Measurements from ENCODE around the gene EXOC6B.

The EXOC6B gene

GRCh38 chr2:72363406-72363805 is 462.4 kb downstream of the EXOC6B start:
- Histone ChIP-seq H3K36me3 (ENCODE audit: control insufficient read depth, insufficient read depth, low read length) (no peaks in the 10 kb centered on the region), H3K4me1 (ENCODE audit: control insufficient read depth, insufficient read depth, low read length) (no peaks in the 10 kb centered on the region), H3K27me3 (ENCODE audit: control insufficient read depth, insufficient read depth, low read length, poor library complexity, severe bottlenecking) (no peaks in the 10 kb centered on the region), H3K27ac (ENCODE audit: insufficient read depth, low read depth, low read length, poor library complexity, severe bottlenecking) (no peak overlapping the region), H3K9me3 (ENCODE audit: control insufficient read depth, low read length) (no peaks in the 10 kb centered on the region), H3K4me3 (ENCODE audit: insufficient read depth, low read depth, low read length) (no peak overlapping the region)

- Histone ChIP-seq H3K27ac (ENCODE audit: insufficient read depth, low read depth, low read length, poor library complexity, severe bottlenecking) (no peak overlapping the region), H3K4me1 (ENCODE audit: control insufficient read depth, insufficient read depth, low read length) (no peaks in the 10 kb centered on the region), H3K36me3 (ENCODE audit: control insufficient read depth, insufficient read depth, low read length) (no peaks in the 10 kb centered on the region), H3K27me3 (ENCODE audit: control insufficient read depth, insufficient read depth, low read length, poor library complexity, severe bottlenecking) (no peaks in the 10 kb centered on the region), H3K9me3 (ENCODE audit: control insufficient read depth, low read length) (no peaks in the 10 kb centered on the region), H3K4me3 (ENCODE audit: insufficient read depth, low read depth, low read length) (no peak overlapping the region)
These were observed 463.1 kb downstream of the EXOC6B start for GRCh38 chr2:72362733-72363132.

- 91 to 97% methylated on average over 1 to 2 of the region's 2 CpGs for WGBS, 2 experiments
- H3K4me1 ChIP-seq (ENCODE audit: control insufficient read depth, insufficient read depth, low read length): no peaks in the 10 kb centered on the region
- H3K36me3 ChIP-seq (ENCODE audit: control insufficient read depth, insufficient read depth, low read length): no peaks in the 10 kb centered on the region
- H3K4me3 ChIP-seq (ENCODE audit: insufficient read depth, low read depth, low read length): no peak overlapping the region
- H3K9me3 ChIP-seq (ENCODE audit: control insufficient read depth, low read length): no peaks in the 10 kb centered on the region
- H3K27ac ChIP-seq (ENCODE audit: insufficient read depth, low read depth, low read length, poor library complexity, severe bottlenecking): no peak overlapping the region
- H3K27me3 ChIP-seq (ENCODE audit: control insufficient read depth, insufficient read depth, low read length, poor library complexity, severe bottlenecking): no peaks in the 10 kb centered on the region
These were observed 464.3 kb downstream of the EXOC6B start for GRCh38 chr2:72361521-72361920.

- Histone ChIP-seq H3K4me1 (ENCODE audit: control insufficient read depth, insufficient read depth, low read length) (no peaks in the 10 kb centered on the region), H3K9me3 (ENCODE audit: control insufficient read depth, low read length) (no peaks in the 10 kb centered on the region), H3K36me3 (ENCODE audit: control insufficient read depth, insufficient read depth, low read length) (no peaks in the 10 kb centered on the region), H3K4me3 (ENCODE audit: insufficient read depth, low read depth, low read length) (no peak overlapping the region), H3K27ac (ENCODE audit: insufficient read depth, low read depth, low read length, poor library complexity, severe bottlenecking) (no peak overlapping the region), H3K27me3 (ENCODE audit: control insufficient read depth, insufficient read depth, low read length, poor library complexity, severe bottlenecking) (no peaks in the 10 kb centered on the region)
- 100% methylated on average over 1 of the region's 1 CpG for WGBS, 2 experiments
These were observed 464.8 kb downstream of the EXOC6B start for GRCh38 chr2:72361042-72361441.

- Histone ChIP-seq H3K4me3 (ENCODE audit: insufficient read depth, low read depth, low read length) (no peak overlapping the region), H3K36me3 (ENCODE audit: control insufficient read depth, insufficient read depth, low read length) (no peaks in the 10 kb centered on the region)
- 40 to 57% methylated on average over 2 of the region's 2 CpGs for WGBS, 2 experiments
These were observed 475.0 kb downstream of the EXOC6B start for GRCh38 chr2:72350852-72351251.

GRCh38 chr2:72349016-72349415 is 476.8 kb downstream of the EXOC6B start:
- Histone ChIP-seq H3K36me3 (ENCODE audit: control insufficient read depth, insufficient read depth, low read length) (no peaks in the 10 kb centered on the region), H3K4me3 (ENCODE audit: insufficient read depth, low read depth, low read length) (no peak overlapping the region), H3K27ac (ENCODE audit: insufficient read depth, low read depth, low read length, poor library complexity, severe bottlenecking) (no peak overlapping the region), H3K9me3 (ENCODE audit: control insufficient read depth, low read length) (no peaks in the 10 kb centered on the region), H3K4me1 (ENCODE audit: control insufficient read depth, insufficient read depth, low read length) (peaks cover 6% of the 10 kb centered on the region), H3K27me3 (ENCODE audit: control insufficient read depth, insufficient read depth, low read length, poor library complexity, severe bottlenecking) (no peaks in the 10 kb centered on the region)
- 85 to 97% methylated on average over 3 of the region's 3 CpGs for WGBS, 2 experiments

More at GRCh38 chr2:72350852-72351251, 475.0 kb downstream of the EXOC6B start:
- H3K9me3 ChIP-seq (ENCODE audit: control insufficient read depth, low read length): no peaks in the 10 kb centered on the region
- no peaks in the 10 kb centered on the region for H3K27me3 ChIP-seq (ENCODE audit: control insufficient read depth, insufficient read depth, low read length, poor library complexity, severe bottlenecking)
- H3K4me1 ChIP-seq (ENCODE audit: control insufficient read depth, insufficient read depth, low read length): peaks cover 6% of the 10 kb centered on the region
- H3K27ac ChIP-seq (ENCODE audit: insufficient read depth, low read depth, low read length, poor library complexity, severe bottlenecking): no peak overlapping the region

- no peaks in the 10 kb centered on the region for H3K9me3 ChIP-seq (ENCODE audit: control insufficient read depth, low read length)
- 100% methylated on average over 1 of the region's 1 CpG; no CpG with 5 or more reads in 1 of the 2 experiments for WGBS, 2 experiments
- peaks cover 6% of the 10 kb centered on the region for H3K4me1 ChIP-seq (ENCODE audit: control insufficient read depth, insufficient read depth, low read length)
- H3K4me3 ChIP-seq (ENCODE audit: insufficient read depth, low read depth, low read length): no peak overlapping the region
- no peaks in the 10 kb centered on the region for H3K27me3 ChIP-seq (ENCODE audit: control insufficient read depth, insufficient read depth, low read length, poor library complexity, severe bottlenecking)
- H3K36me3 ChIP-seq (ENCODE audit: control insufficient read depth, insufficient read depth, low read length): no peaks in the 10 kb centered on the region
- H3K27ac ChIP-seq (ENCODE audit: insufficient read depth, low read depth, low read length, poor library complexity, severe bottlenecking): no peak overlapping the region
These were observed 478.8 kb downstream of the EXOC6B start for GRCh38 chr2:72347081-72347480.

- WGBS, 2 experiments: 90 to 100% methylated on average over 1 of the region's 1 CpG
- no peaks in the 10 kb centered on the region for H3K36me3 ChIP-seq (ENCODE audit: control insufficient read depth, insufficient read depth, low read length)
- no peaks in the 10 kb centered on the region for H3K27me3 ChIP-seq (ENCODE audit: control insufficient read depth, insufficient read depth, low read length, poor library complexity, severe bottlenecking)
- H3K4me1 ChIP-seq (ENCODE audit: control insufficient read depth, insufficient read depth, low read length): no peaks in the 10 kb centered on the region
- no peaks in the 10 kb centered on the region for H3K9me3 ChIP-seq (ENCODE audit: control insufficient read depth, low read length)
- no peak overlapping the region for H3K27ac ChIP-seq (ENCODE audit: insufficient read depth, low read depth, low read length, poor library complexity, severe bottlenecking)
- no peak overlapping the region for H3K4me3 ChIP-seq (ENCODE audit: insufficient read depth, low read depth, low read length)
These were observed 484.2 kb downstream of the EXOC6B start for GRCh38 chr2:72341639-72342038.

- H3K4me1 ChIP-seq (ENCODE audit: control insufficient read depth, insufficient read depth, low read length): no peaks in the 10 kb centered on the region
- 68 to 70% methylated on average over 4 of the region's 4 CpGs for WGBS, 2 experiments
- H3K4me3 ChIP-seq (ENCODE audit: insufficient read depth, low read depth, low read length): no peak overlapping the region
- no peak overlapping the region for H3K27ac ChIP-seq (ENCODE audit: insufficient read depth, low read depth, low read length, poor library complexity, severe bottlenecking)
- H3K36me3 ChIP-seq (ENCODE audit: control insufficient read depth, insufficient read depth, low read length): no peaks in the 10 kb centered on the region
- H3K9me3 ChIP-seq (ENCODE audit: control insufficient read depth, low read length): no peaks in the 10 kb centered on the region
- no peaks in the 10 kb centered on the region for H3K27me3 ChIP-seq (ENCODE audit: control insufficient read depth, insufficient read depth, low read length, poor library complexity, severe bottlenecking)
These were observed 485.2 kb downstream of the EXOC6B start for GRCh38 chr2:72340665-72341064.

GRCh38 chr2:72338076-72338475 is 487.8 kb downstream of the EXOC6B start:
- H3K27ac ChIP-seq (ENCODE audit: insufficient read depth, low read depth, low read length, poor library complexity, severe bottlenecking): no peak overlapping the region
- 100% methylated on average over 1 of the region's 1 CpG; no CpG with 5 or more reads in 1 of the 2 experiments for WGBS, 2 experiments
- no peaks in the 10 kb centered on the region for H3K27me3 ChIP-seq (ENCODE audit: control insufficient read depth, insufficient read depth, low read length, poor library complexity, severe bottlenecking)
- no peaks in the 10 kb centered on the region for H3K36me3 ChIP-seq (ENCODE audit: control insufficient read depth, insufficient read depth, low read length)
- H3K9me3 ChIP-seq (ENCODE audit: control insufficient read depth, low read length): no peaks in the 10 kb centered on the region
- no peaks in the 10 kb centered on the region for H3K4me1 ChIP-seq (ENCODE audit: control insufficient read depth, insufficient read depth, low read length)
- H3K4me3 ChIP-seq (ENCODE audit: insufficient read depth, low read depth, low read length): no peak overlapping the region

GRCh38 chr2:72332720-72333119 is 493.1 kb downstream of the EXOC6B start:
- Histone ChIP-seq H3K36me3 (ENCODE audit: control insufficient read depth, insufficient read depth, low read length) (no peaks in the 10 kb centered on the region), H3K27me3 (ENCODE audit: control insufficient read depth, insufficient read depth, low read length, poor library complexity, severe bottlenecking) (no peaks in the 10 kb centered on the region), H3K4me3 (ENCODE audit: insufficient read depth, low read depth, low read length) (no peak overlapping the region), H3K4me1 (ENCODE audit: control insufficient read depth, insufficient read depth, low read length) (no peaks in the 10 kb centered on the region), H3K9me3 (ENCODE audit: control insufficient read depth, low read length) (no peaks in the 10 kb centered on the region), H3K27ac (ENCODE audit: insufficient read depth, low read depth, low read length, poor library complexity, severe bottlenecking) (no peak overlapping the region)

Data from ectodermal cell (in vitro differentiated cells).